GM12864 (cell line): Measurements from ENCODE around the gene BSN.

Experiments used
- DNase-seq: peaks from one replicate; pipeline ENCODE4 v3.0.0-alpha.2; 2011; ENCODE audit warnings: low read depth
- H3K4me3 ChIP-seq: 2 replicates; pipeline ENCODE4 v1.5.1; 2011; ENCODE audit warnings: mild to moderate bottlenecking, low read depth, low read length, control low read depth
- CTCF ChIP-seq: IDR thresholded peaks from 2 replicates; pipeline ENCODE4 v1.5.1; 2011; ENCODE audit warnings: low read depth, mild to moderate bottlenecking, moderate library complexity, low read length, control low read depth, inconsistent platforms; ENCODE audit errors: missing control alignments

The BSN gene

GRCh38 chr3:49530231-49530630 is 24.0 kb upstream of the BSN start:
- no peak overlapping the region for H3K4me3 ChIP-seq
- TF ChIP-seq CTCF: no peak
- DNase-seq: no peak

DNA sequence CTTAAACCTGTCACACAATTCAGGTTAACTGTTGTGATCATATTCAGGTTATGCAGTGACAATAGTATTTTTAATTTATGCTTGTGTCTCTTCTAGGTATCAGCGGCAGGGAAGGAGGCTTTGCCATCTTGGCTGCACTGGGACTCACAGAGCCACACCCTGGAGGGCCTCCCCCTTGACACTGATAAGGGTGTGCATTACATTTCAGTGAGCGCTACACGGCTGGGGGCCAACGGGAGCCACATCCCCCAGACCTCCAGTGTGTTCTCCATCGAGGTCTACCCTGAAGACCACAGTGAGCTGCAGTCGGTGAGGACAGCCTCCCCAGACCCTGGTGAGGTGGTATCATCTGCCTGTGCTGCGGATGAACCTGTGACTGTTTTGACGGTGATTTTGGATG is 23.6 kb upstream of the BSN start:
- no peak for TF ChIP-seq CTCF

GRCh38 chr3:49531218-49531617 is 23.1 kb upstream of the BSN start:
- DNase-seq: no peak
- TF ChIP-seq CTCF: no peak
- no peak overlapping the region for H3K4me3 ChIP-seq

More for the DNA sequence above, 23.6 kb upstream of the BSN start:
- no peak for DNase-seq
- no peak overlapping the region for H3K4me3 ChIP-seq

- no peak for TF ChIP-seq CTCF
- DNase-seq: no peak
- H3K4me3 ChIP-seq: no peak overlapping the region
Observed at GRCh38 chr3:49531715-49532114, 22.6 kb upstream of the BSN start.

DNA sequence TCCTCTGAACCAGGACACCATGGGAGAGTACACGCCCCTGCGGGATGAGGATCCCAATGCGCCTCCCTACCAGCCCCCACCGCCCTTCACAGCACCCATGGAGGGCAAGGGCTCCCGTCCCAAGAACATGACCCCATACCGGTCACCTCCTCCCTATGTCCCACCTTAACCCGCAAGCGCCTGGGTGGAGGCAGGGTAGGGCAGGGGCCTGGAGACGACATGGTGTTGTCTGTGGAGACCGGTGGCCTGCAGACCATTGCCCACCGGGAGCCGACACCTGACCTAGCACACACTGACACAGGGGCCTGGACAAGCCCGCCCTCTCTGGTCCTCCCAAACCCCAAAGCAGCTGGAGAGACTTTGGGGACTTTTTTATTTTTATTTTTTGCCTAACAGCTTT is 21.2 kb upstream of the BSN start:
- H3K4me3 ChIP-seq: no peak overlapping the region
- DNase-seq: no peak
- no peak for TF ChIP-seq CTCF

- DNase-seq: no peak
- H3K4me3 ChIP-seq: no peak overlapping the region
- TF ChIP-seq CTCF: no peak
Observed at GRCh38 chr3:49533786-49534519, 20.3 kb upstream of the BSN start.

GRCh38 chr3:49534581-49535441 is 19.5 kb upstream of the BSN start:
- no peak for DNase-seq
- H3K4me3 ChIP-seq: no peak overlapping the region
- TF ChIP-seq CTCF: no peak
